ENCODE results near the gene THG1L.

DNA sequence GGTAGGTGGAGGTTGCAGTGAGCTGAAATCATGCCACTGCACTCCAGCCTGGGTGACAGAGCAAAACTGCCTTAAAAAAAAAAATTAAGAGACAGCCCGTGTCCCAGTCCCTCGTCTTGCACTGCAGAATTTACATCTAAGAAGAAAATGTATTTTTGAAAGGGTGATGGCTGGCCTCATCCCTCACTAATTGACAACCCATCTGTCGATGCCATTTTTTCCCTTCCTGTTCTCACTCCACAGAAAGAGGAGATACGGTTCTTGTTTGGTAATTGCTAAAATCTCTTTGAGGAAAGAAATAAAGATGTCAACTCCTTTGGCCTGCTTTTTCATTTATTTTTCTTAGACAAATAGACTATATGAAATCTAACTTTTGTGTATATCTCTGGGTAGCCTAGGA lies 9.9 kb downstream of the THG1L start:
- TF ChIP-seq, protein P1, sequence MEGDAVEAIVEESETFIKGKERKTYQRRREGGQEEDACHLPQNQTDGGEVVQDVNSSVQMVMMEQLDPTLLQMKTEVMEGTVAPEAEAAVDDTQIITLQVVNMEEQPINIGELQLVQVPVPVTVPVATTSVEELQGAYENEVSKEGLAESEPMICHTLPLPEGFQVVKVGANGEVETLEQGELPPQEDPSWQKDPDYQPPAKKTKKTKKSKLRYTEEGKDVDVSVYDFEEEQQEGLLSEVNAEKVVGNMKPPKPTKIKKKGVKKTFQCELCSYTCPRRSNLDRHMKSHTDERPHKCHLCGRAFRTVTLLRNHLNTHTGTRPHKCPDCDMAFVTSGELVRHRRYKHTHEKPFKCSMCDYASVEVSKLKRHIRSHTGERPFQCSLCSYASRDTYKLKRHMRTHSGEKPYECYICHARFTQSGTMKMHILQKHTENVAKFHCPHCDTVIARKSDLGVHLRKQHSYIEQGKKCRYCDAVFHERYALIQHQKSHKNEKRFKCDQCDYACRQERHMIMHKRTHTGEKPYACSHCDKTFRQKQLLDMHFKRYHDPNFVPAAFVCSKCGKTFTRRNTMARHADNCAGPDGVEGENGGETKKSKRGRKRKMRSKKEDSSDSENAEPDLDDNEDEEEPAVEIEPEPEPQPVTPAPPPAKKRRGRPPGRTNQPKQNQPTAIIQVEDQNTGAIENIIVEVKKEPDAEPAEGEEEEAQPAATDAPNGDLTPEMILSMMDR (conservative IDR thresholded peaks at IDR 0.05; ENCODE audit: low read length) = no peak
- TF ChIP-seq EZH2phosphoT487 (IDR thresholded peaks at IDR 0.05; ENCODE audit: borderline replicate concordance) = no peak
